HG03175 (cell line): ENCODE results near the gene COL6A1.

Experiments
- ATAC-seq: cut with Tn5 transposase; IDR thresholded peaks from one replicate; pipeline ENCODE4 v1.9.1; 2021; ENCODE audit warnings: mild to moderate bottlenecking, moderate library complexity; ENCODE audit not compliant: unreplicated experiment

The COL6A1 gene

DNA sequence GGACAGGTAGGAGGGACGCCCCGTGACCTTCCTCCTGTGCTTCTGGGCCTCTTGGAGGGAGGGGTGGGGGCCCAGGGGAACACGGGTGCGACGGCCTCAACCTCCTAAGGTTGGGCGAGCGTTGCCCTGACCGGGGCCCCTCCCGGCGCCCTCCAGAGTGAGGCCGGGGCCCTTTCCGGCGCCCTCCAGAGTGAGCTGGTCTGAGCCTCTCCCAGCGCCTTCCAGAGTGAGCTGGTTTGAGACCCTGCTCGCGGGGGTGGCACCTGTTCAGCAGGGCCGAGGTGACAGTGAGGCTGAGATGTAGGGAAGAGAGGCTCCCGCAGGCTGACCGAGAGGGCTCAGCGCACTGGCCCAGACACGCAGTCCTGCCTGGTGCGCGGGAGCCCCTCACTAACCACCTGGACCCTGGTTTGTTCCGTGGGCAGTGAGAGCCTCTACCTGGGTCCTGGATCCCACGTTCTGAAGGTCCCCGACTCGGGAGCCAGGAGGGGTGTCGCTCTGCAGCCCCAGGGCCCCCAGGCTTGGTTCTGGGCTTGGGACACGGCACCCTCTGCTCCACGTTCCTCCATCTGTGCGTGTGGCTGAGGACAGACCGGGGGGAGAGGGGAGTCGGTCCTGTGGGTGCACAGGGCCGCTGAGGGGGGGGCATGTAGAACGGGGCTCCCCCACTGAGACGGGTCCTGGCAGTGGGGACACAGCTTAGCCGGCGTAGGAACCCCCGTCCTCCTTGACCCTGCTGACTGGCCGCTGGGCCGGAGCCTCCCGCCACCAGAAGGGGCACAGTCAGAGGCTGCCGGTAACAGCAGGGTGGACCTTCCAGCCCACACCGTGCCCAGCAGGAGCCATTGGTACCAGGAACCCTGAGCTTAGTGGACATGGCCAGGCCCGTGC, 1.4 kb downstream of the COL6A1 start:
- no peak for ATAC-seq

DNA sequence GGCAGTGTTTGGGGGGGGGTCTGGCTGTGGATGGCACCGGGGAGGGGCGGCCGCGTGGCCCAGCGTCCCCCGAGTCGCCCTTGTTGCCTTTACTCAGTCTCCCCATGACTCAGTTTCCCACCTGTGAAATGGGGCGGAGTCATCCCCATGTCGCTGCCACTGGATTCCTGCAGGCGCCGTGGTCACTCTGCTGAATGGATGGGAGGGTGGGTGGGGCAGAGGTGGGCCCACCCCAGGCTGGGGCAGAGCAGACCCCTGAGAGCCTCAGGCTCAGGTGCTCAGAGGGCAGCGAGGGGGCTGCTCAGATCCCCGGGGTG, 2.0 kb downstream of the COL6A1 start:
- no peak for ATAC-seq

DNA sequence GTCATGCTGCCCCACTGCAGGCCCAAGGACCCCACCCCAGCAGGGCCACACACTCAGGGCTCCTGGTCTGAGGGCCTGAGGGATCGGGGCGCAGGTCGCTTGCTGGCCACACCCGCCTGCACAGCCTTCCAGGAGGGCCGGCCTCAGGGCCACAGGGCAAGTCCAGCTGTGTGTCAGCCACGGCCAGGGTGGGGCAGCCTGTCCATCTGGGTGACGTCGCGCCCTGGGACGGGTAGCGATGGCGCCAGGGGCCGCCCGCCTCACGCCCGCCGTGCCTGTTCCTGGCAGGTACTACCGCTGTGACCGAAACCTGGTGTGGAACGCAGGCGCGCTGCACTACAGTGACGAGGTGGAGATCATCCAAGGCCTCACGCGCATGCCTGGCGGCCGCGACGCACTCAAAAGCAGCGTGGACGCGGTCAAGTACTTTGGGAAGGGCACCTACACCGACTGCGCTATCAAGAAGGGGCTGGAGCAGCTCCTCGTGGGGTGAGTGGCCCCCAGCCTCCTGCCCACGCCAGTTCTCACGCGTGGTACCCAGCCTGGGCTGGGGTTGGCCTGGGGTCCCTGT, 2.5 kb downstream of the COL6A1 start:
- ATAC-seq = no peak

DNA sequence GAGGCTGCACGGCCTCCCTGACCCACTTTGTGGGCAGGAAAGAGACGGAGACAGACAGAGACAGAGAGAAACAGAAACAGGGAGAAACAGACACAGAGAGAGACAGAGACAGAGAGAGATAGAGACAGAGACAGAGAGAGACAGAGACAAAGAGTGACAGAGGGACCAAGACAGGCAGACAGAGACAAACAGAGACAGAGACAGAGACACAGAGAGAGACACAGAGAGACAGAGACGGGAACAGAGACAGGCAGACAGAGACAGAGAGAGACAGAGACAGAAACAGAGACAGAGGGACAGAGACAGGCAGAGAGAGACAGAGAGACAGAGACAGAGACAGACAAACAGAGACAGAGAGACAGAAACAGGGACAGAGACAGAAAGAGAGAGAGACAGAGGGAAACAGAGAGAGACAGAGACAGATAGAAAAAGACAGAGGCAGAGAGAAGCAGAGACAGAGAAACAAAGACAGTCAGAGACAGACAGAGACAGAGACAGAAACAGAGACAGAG, 3.1 kb downstream of the COL6A1 start:
- no peak for ATAC-seq

DNA sequence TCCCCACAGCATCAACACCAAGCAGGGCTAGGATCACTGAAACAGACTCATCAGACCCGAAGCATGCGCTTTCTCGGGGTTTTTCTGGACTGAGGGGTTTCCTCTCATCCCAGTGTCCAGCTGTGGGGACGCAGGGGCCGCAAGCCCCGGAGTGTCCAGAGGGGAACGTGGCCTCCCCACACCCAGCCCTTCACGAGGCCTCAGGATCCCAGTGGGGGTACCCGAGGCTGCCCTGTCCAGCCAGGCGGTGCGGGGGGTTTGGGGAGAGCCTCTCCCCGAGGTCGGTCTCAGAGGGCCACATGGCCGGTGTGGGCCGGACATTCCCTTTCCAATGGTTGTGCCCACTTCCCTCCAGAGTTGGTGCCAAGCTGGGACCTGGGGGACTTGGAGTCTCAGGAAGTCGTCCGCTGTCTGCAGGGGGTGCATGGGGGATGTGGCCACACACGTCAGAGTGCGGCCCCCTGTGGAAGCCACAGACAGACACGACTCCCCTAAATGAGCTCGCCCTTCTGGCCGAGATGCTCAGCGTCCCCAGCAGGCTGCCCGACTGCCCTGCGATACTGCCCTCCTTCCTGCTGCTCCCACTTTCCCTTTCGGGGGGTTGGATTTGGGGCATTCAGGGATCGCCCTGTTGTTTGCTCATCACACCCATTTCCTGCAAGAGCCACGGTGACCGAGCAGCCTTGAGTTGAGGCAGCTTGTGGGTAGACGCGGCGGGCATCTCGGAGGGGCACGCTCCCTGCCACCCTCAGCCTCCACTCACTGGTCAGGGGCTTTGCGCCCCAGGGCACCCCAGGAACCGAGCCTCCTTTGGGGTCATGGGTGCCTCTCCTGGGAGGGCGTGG, 4.1 kb downstream of the COL6A1 start:
- no peak for ATAC-seq

DNA sequence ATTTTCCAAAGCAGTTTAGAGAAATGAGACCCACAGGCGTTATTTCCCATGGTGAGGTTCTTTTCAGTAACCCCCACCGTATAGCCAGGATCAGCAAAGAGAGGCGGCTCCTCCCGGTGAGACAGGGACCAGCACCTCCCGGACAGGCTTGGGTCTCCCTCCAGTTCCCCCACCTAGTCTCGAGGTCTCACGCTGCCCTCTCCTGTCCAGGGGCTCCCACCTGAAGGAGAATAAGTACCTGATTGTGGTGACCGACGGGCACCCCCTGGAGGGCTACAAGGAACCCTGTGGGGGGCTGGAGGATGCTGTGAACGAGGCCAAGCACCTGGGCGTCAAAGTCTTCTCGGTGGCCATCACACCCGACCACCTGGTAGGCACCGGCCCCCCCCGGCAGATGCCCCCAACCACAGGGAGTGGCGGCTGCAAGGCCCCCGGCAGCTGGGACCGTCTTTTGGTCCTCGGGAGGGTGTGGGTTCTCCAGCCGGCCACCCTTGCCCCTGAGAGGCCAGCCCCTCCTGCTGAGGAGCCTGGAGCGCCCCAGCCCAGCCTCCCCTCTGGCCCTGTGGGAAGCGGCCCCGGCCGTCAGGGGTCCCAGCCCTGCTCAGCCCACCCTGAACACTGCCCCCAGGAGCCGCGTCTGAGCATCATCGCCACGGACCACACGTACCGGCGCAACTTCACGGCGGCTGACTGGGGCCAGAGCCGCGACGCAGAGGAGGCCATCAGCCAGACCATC, 4.9 kb downstream of the COL6A1 start:
- ATAC-seq = no peak

DNA sequence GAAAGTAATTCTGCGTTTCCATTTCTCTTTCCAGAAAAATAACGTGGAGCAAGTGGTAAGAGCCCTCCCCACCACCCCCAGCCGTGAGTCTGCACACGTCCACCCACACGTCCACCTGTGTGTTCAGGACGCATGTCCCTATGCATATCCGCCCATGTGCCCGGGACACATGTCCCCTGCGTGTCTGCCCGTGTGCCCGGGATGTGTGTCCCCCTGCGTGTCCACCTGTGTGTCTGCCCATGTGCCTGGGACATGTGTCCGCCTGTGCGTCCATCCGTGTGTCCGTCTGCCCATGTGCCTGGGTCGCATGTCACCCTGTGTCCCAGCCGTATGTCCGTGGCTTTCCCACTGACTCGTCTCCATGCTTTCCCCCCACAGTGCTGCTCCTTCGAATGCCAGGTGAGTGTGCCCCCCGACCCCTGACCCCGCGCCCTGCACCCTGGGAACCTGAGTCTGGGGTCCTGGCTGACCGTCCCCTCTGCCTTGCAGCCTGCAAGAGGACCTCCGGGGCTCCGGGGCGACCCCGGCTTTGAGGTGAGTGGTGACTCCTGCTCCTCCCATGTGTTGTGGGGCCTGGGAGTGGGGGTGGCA, 5.6 kb downstream of the COL6A1 start:
- no peak for ATAC-seq

DNA sequence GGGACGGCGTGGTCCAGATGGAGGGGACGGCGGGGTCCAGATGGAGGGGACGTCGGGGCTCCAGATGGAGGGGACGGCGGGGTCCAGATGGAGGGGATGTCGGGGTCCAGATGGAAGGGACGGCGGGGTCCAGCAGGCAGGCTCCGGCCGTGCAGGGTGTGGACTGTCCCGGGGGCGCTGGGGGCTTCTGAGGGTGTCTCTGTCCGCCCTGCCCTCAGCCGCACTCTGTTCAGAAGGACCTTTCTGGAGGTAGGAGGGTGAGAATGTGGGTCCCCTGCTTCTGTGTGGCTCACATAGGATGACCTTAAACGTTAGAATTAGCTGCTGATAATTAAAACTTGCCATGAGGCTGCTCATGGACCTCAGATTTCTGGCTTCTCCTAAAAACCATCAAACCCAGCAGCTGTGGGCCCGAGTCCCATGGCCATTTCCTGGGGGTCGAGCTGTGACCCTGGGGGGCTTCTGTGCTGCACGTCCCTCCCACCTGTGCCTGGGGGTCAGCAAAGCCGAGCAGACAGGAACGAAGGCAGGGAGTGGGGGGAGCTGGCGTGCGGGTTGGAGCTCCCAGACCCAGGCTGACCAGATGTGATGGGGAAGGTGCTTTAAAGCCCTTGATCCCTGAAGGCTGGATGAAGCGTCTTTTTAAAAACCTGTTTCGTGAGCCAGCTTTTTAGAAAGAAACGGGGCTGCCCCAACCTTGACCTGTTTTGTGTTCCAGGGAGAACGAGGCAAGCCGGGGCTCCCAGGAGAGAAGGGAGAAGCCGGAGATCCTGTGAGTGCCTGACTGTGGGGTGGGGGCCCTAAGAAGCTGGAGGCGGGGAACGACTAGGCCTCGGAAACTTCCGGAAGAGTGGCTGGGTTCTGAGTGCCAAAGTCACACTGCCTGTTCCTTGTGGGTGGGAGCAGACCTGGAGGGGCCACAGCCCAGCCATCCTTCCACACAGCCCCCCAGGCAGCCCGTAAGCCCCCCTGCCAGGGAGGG, 7.1 kb downstream of the COL6A1 start:
- ATAC-seq = no peak

DNA sequence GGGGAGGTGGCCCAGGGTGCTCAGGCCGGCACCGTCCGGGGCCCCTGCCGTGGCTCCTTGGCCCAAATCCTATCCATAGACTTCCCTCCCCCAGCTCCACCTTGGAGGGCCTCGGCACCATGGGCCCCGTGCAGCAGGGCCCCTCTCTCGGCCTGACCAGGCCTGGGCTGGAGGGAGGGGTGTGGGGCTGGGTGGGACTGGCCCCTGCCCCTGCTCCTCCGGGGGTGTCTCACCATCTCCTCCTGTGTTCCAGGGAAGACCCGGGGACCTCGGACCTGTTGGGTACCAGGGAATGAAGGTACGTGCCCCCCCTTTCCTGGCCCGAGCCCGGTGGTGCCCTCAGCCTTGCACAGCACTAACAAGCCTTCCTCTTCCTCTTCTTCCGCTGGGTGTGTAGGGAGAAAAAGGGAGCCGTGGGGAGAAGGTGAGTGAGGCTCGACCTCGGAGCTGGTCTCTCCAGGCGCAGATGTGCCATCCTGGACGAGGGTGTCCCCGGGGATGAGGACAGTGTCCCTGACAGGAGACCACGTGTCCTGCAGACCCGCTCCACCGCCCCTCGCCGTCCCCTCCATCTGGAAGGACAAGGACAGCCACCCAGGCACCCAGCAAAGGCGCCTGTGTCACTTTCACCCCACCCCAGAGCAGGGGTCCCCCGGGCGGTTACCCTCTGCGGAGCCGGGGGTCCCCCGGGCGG, 7.9 kb downstream of the COL6A1 start:
- ATAC-seq = no peak

DNA sequence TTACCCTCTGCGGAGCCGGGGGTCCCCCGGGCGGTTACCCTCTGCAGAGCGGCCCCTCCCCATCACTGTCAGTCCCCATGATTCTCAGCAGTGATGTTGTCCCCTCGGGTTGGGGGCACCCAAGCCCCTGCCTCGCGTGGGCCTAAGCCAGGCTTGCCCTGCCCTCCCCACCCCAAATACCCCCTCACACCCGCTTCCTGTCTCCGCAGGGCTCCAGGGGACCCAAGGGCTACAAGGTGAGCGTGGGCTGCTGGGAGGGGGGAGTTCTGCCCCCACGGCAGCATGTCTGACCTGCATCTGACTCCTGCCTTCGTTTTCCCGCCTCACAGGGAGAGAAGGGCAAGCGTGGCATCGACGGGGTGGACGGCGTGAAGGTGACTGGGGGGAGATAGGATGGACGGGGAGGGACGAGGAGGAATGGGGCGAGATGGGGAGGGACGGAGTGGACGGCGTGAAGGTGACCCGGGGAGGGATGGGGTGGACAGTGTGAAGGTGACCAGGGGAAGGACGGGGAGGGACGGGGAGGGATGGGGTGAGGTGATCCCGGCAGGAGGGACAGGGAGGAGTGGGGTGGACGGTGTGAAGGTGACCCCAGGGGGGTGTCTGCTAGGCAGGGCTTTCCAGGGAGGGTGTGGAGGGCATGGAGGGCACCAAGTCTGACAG, 8.6 kb downstream of the COL6A1 start:
- ATAC-seq = no peak

DNA sequence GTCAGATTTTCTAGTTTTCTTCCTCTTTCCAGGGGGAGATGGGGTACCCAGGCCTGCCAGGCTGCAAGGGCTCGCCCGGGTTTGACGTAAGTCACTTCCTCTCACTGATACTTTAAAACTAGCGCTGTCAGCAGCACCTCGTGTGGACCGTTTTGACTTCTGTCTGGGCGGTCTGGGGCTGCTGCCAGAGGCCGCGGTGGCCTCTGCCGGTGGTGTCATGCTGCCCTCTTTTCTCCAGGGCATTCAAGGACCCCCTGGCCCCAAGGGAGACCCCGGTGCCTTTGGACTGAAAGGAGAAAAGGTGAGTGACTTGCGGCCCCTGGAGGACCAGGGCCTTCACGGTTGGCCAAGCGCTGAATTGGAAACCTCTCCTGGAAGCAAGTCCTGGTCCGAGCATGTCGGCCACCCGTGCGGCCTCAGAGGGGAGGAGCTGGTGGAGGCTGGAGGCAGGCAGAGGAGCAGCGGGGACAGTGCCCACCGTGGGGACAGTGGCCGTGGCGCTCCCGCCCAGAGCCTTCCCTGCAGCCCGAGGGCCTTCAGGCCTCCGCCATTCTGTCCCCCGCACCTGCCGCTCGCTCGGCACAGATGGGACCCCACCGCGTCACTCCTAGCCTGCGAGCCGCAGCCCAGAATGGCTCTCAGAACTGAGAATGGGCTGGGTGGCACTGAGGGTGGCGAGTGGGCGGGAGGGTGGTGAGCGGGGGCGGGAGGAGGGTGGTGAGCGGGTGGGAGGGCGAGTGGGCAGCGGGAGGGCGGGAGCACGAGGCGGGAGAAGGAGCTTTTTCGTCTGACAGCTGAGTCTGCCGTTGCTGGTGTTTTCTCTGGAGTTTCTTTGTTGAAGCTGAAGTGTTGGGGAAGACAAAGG, 9.4 kb downstream of the COL6A1 start:
- ATAC-seq = no peak

DNA sequence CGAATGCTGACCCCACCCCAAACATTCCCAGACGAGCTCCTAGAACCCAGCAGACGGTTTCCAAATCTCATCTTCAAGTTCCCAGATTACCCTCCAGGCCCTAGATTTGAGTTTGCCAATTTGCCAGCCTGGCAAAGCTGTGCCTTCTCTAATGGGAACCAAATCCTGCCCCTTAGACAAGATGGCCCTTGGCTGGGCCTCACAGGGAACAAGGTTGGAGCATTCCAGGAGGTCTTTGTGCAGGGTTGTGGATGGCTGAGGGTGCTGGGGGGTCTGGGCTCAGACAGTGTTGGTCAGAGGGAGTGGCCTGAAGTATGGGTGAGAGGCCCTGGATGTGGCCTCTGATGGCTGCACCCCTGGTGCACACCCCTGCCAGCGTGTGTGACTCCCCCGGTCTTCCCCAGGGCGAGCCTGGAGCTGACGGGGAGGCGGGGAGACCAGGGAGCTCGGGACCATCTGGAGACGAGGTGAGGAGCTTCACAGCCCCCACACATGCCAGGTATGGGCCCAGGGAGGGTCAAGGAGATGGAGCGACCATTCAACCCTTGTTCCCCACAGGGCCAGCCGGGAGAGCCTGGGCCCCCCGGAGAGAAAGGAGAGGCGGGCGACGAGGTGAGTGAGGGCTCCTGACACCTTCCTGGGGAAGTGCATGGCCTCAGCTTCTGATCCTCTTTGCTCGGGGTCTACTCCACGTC, 10.2 kb downstream of the COL6A1 start:
- no peak for ATAC-seq

DNA sequence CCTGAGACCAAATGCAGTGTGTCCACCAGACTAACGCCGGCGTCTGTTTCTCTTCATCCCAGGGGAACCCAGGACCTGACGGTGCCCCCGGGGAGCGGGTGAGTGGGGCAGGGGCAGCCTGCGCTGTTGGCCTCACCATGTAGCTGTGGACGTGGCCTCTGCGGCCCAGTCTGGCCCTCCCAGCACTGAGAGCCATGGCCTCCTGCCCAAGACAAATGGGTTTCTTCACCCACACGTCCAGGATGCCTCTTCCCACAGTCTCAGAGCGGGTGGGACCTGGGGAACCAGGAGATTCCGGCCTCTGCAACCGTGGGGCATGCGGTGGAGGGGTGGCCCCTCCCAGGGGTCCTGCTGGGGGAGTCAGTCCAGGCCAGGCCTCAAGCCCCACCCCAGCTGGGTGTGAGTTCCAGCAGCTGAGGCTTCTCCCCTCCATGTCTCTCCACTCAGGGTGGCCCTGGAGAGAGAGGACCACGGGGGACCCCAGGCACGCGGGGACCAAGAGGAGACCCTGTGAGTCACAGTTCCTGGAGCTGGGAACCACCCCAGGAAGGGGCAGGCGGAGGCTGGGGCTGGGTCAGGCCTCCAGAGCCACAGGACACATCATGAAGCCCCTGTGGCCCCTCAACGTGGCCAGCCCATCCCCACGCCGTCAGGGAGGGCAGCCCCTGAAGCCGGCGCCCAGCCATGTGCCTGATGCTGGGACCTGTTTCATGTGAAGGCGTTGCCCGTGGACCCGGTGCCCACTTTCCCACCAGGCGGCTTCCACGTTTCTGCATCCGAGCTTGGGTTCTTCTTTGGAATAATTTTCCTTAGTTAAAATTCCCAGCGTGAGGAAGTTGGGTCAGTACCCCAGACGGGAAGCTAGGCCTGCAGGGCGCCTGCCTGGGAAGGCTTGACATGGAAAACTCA, 11.0 kb downstream of the COL6A1 start:
- ATAC-seq = no peak

DNA sequence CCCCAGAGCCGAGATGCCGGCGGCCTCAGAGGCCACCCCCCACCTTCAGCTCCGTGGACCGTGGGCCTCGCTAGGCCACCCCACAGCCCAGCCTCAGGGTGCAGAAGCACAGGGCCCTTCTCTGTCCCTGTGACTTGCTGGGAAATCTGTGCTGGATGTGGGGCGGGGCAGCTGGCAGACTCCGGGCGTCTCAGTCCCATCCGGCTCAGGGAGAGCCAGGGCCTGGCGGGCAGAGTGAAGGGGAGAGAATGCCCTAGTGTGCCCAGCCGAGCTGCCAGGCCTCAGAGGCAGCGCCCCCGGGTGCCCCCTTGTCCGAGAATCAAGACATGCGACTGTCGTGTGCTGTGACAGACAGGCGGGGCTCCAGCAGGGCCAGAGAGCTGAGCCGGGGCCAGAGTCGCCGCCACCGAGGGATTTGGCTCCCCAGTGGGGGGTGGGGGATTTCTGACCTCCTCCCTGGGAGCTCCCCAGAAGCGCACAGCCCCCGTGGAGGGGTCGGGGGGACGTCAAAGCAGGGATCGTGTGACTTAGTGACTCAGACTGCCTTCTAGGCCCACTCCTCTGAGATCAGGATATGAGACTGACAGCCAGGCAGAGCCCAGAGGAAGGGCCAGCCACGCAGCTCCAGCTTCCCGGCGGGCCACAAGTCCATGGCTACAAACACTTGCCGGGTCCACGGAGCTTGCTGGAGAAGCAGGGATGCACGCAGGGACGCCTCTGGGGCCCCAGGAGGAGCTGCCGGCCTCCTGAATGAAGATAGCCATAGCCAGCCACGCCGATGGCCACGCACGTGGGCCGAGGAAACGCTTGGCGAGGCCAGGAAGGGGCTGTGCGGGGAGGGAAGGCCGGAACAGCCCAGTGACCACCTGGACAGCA, 11.9 kb downstream of the COL6A1 start:
- no peak for ATAC-seq
